Common myeloid progenitor, CD34-positive (primary cell): ENCODE results near the gene GLOD4.

ENCODE experiments used
- CTCF ChIA-PET: fragments of 350-600 bp; sonication (Branson Sonifier 250); formaldehyde crosslinking; loops from one replicate; lab custom pipeline; 2021; ENCODE audit warnings: antibody characterized with exemption; lab: Charles Lee
- POLR2A ChIA-PET: fragments of 350-600 bp; sonication (Branson Sonifier 250); formaldehyde crosslinking; loops from one replicate; lab custom pipeline; 2021; ENCODE audit warnings: antibody characterized with exemption; lab: Charles Lee
- DNase-seq, 3 donors: peaks; one replicate each; pipeline versions ENCODE4 v3.0.0 to v3.0.0-alpha.2; 2013
- H3K27ac ChIP-seq, 2 experiments: 1 replicate in 1 of 2; 2 replicates in 1 of 2; pipeline ENCODE4 v1.7.0; 2013; ENCODE audit warnings: inconsistent platforms in 2 of 2, low read length in 2 of 2, mild to moderate bottlenecking in 2 of 2, low read depth in 1 of 2, moderate library complexity in 1 of 2; ENCODE audit not compliant: severe bottlenecking in 2 of 2, insufficient read depth in 1 of 2, poor library complexity in 1 of 2
- H3K27me3 ChIP-seq, 5 experiments: replicated peaks in 2 of 5; 1 replicate in 3 of 5; 2 replicates in 2 of 5; pipeline versions ENCODE4 v1.6.1 to v1.7.0; 2013; ENCODE audit warnings: low read length in 4 of 5, mild to moderate bottlenecking in 2 of 5, moderate library complexity in 2 of 5, inconsistent platforms in 1 of 5; ENCODE audit not compliant: insufficient read depth in 5 of 5, control insufficient read depth in 4 of 5
- H3K36me3 ChIP-seq, 4 experiments: 1 replicate in 2 of 4; 2 replicates in 2 of 4; pipeline versions ENCODE4 v1.6.1 to v1.7.0; 2013; ENCODE audit warnings: low read length in 3 of 4, control low read depth in 1 of 4, mild to moderate bottlenecking in 1 of 4; ENCODE audit not compliant: control insufficient read depth in 4 of 4, insufficient read depth in 4 of 4
- H3K4me1 ChIP-seq, 4 experiments: 1 replicate in 3 of 4; 2 replicates in 1 of 4; pipeline versions ENCODE4 v1.6.1 to v1.7.1; 2013; ENCODE audit warnings: low read length in 3 of 4, mild to moderate bottlenecking in 3 of 4, control low read depth in 1 of 4, inconsistent platforms in 1 of 4, moderate library complexity in 1 of 4; ENCODE audit not compliant: control insufficient read depth in 4 of 4, insufficient read depth in 4 of 4; ENCODE audit errors: control extremely low read depth in 1 of 4
- H3K4me3 ChIP-seq, 7 experiments: 1 replicate in 4 of 7; 2 replicates in 3 of 7; pipeline versions ENCODE4 v1.5.1 to v1.7.0; 2013; ENCODE audit warnings: mild to moderate bottlenecking in 7 of 7, low read length in 6 of 7, moderate library complexity in 6 of 7, inconsistent platforms in 2 of 7, low read depth in 2 of 7, control low read depth in 1 of 7; ENCODE audit not compliant: insufficient read depth in 4 of 7, control insufficient read depth in 1 of 7; ENCODE audit errors: extremely low read depth in 1 of 7
- H3K9me3 ChIP-seq, 5 experiments: 1 replicate in 4 of 5; 2 replicates in 1 of 5; pipeline versions ENCODE4 v1.6.1 to v1.7.1; 2013; ENCODE audit warnings: low read length in 4 of 5, mild to moderate bottlenecking in 2 of 5, inconsistent platforms in 1 of 5, low read depth in 1 of 5, moderate library complexity in 1 of 5; ENCODE audit not compliant: control insufficient read depth in 4 of 5, insufficient read depth in 2 of 5; ENCODE audit errors: control extremely low read depth in 1 of 5
- WGBS: methylation state at CpG from one replicate; pipeline ENCODE4 v1.1.5; 2013; ENCODE audit not compliant: insufficient coverage; 5-methylcytosine and 5-hydroxymethylcytosine counted together

Gene GLOD4

GRCh38 chr17:733743-734142, 48.3 kb downstream of the GLOD4 start:
- H3K36me3 ChIP-seq, result peaks cover 0 to 20% (median 2%) of the 10 kb centered on the region in 4 experiments
- peak overlapping the region in 5 of 7 experiments; percentile 46 to 81 (median 70) for H3K4me3 ChIP-seq
- CTCF ChIA-PET, result no interaction called here
- WGBS, result 80% methylated on average over 9 of the region's 10 CpGs
- no peak for DNase-seq
- H3K4me1 ChIP-seq, result peaks cover 0 to 18% (median 17%) of the 10 kb centered on the region in 4 experiments
- H3K27ac ChIP-seq, result no peak overlapping the region
- no peaks in the 10 kb centered on the region for H3K9me3 ChIP-seq
- POLR2A ChIA-PET, result no interaction called here
- no peaks in the 10 kb centered on the region for H3K27me3 ChIP-seq

- H3K4me3 ChIP-seq, result peak overlapping the region; percentile 46 to 81 (median 63)
- ChIA-PET POLR2A (no interaction called here), CTCF (no interaction called here)
- H3K9me3 ChIP-seq, result no peaks in the 10 kb centered on the region
- DNase-seq, result peak in 2 of 3 donors; percentile 46 to 61
- H3K4me1 ChIP-seq, result peaks cover 0 to 18% (median 17%) of the 10 kb centered on the region in 4 experiments
- no peak overlapping the region for H3K27ac ChIP-seq
- peaks cover 0 to 15% (median 2%) of the 10 kb centered on the region in 4 experiments for H3K36me3 ChIP-seq
- H3K27me3 ChIP-seq, result no peaks in the 10 kb centered on the region
- 6% methylated on average over 55 of the region's 57 CpGs for WGBS
Measured at GRCh38 chr17:732902-733720, 49.0 kb downstream of the GLOD4 start.

- H3K4me3 ChIP-seq, result peak within 1 kb of the TSS; percentile 46 to 81 (median 63)
- H3K27me3 ChIP-seq, result no peaks in the 10 kb centered on the region
- peaks cover 0 to 18% (median 17%) of the 10 kb centered on the region in 4 experiments for H3K4me1 ChIP-seq
- peak; percentile 43 to 74 (median 60) for DNase-seq
- 0% methylated on average over 70 of the region's 126 CpGs for WGBS
- peaks cover 0 to 10% (median 0%) of the 10 kb centered on the region in 4 experiments for H3K36me3 ChIP-seq
- POLR2A ChIA-PET, result no interaction called here
- H3K27ac ChIP-seq, result no peak within 1 kb of the TSS
- no peaks in the 10 kb centered on the region for H3K9me3 ChIP-seq
- CTCF ChIA-PET, result no interaction called here
Measured at GRCh38 chr17:732067-732901, 49.8 kb downstream of the GLOD4 start, which contains the start of gene TLCD3A. Gene TLCD3A (plus strand): TSS chr17:732596. CDS start chr17:732648, 52 bp downstream.

GRCh38 chr17:731644-732066, 50.4 kb downstream of the GLOD4 start:
- DNase-seq, result peak in 2 of 3 donors; percentile 36 to 45
- Histone ChIP-seq H3K4me1 (peaks cover 0 to 18% (median 17%) of the 10 kb centered on the region in 4 experiments), H3K4me3 (peak overlapping the region; percentile 43 to 81 (median 63)), H3K36me3 (peaks cover 0 to 8% (median 0%) of the 10 kb centered on the region in 4 experiments), H3K9me3 (no peaks in the 10 kb centered on the region), H3K27me3 (no peaks in the 10 kb centered on the region), H3K27ac (no peak overlapping the region)
- POLR2A ChIA-PET, result no interaction called here
- WGBS, result 13% methylated on average over 12 of the region's 26 CpGs
- CTCF ChIA-PET, result interaction anchor here (1.4 kb wide), 1 partner anchor 19 kb away, joined by 6 read pairs; no protein-coding TSS in a partner anchor

GRCh38 chr17:728911-729310, 53.2 kb downstream of the GLOD4 start:
- WGBS, result 93% methylated on average over 2 of the region's 5 CpGs
- DNase-seq, result no peak
- H3K9me3 ChIP-seq, result no peaks in the 10 kb centered on the region
- CTCF ChIA-PET, result no interaction called here
- no peak overlapping the region for H3K27ac ChIP-seq
- peaks cover 0 to 3% (median 0%) of the 10 kb centered on the region in 4 experiments for H3K36me3 ChIP-seq
- POLR2A ChIA-PET, result interaction anchor here (0.6 kb wide), 1 partner anchor 531 kb away, joined by 3 read pairs; no protein-coding TSS in a partner anchor
- H3K27me3 ChIP-seq, result no peaks in the 10 kb centered on the region
- no peak overlapping the region for H3K4me3 ChIP-seq
- H3K4me1 ChIP-seq, result peaks cover 0 to 18% (median 17%) of the 10 kb centered on the region in 4 experiments

DNA sequence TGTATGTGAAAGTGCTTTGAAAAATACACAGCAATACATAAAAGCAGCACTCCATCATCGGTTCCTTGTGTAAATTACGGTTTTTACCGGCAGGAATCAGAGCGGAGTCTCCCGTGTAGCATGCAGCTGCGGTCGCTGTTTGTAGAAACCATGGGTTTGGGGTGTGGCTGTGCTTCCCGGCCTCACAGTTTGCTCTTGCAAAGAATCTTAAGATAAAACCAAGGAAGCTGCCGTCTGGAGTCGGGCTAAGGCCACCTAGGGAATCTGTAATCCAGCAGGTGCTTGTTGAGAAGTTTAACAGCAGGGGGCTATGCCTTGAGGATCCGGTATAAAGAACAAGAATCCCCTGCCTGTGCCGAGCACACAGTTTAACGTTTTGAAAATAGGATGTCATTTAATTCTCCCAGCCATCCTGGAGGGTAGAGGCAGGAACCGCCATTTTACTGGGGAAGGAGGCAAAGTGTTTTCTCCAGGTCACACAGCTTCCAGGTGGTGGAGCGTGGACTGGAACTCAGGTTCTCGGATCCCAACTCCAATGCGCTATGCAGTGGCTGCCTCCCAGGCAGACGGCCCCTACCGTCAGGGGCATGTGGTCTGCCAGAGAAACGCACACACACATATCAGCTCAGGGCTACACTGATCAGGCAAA, 55.7 kb downstream of the GLOD4 start:
- H3K4me3 ChIP-seq, result no peak overlapping the region
- H3K4me1 ChIP-seq, result peaks cover 0 to 3% (median 0%) of the 10 kb centered on the region in 4 experiments
- no peaks in the 10 kb centered on the region for H3K27me3 ChIP-seq
- ChIA-PET CTCF (interaction anchor here (0.7 kb wide), 1 partner anchor 11 kb away, joined by 3 read pairs; no protein-coding TSS in a partner anchor), POLR2A (interaction anchor here (1.2 kb wide), 1 partner anchor 11 kb away, joined by 7 read pairs; no protein-coding TSS in a partner anchor)
- H3K27ac ChIP-seq, result no peak overlapping the region
- DNase-seq, result no peak
- WGBS, result 89% methylated on average over 14 of the region's 20 CpGs
- peaks cover 0 to 3% (median 0%) of the 10 kb centered on the region in 4 experiments for H3K36me3 ChIP-seq
- no peaks in the 10 kb centered on the region for H3K9me3 ChIP-seq
